GM11168 (cell line): Measurements from ENCODE around the gene NLGN2.

ENCODE experiments used
- in situ Hi-C: fragments of 300-500 bp; cut with MboI; formaldehyde crosslinking; loops from one replicate; pipeline ENCODE4 v1.12.0; 2022; ENCODE audit warnings: low sequenced_read_pairs; ENCODE audit not compliant: unreplicated experiment

Gene NLGN2

GRCh38 chr17:7391307-7391706, 16.3 kb upstream of the NLGN2 start:
- in situ Hi-C loops = no loop called here

GRCh38 chr17:7392696-7393612, 14.7 kb upstream of the NLGN2 start:
- in situ Hi-C loops = no loop called here

GRCh38 chr17:7393613-7394451, 13.8 kb upstream of the NLGN2 start:
- in situ Hi-C loops = no loop called here

GRCh38 chr17:7394452-7395191, 13.0 kb upstream of the NLGN2 start, which contains the start of gene PLSCR3:
Gene PLSCR3, minus strand, starts transcription at chr17:7394525. Its CDS starts 415 bp downstream, at chr17:7394110.
- in situ Hi-C loops = no loop called here

- in situ Hi-C loops = no loop called here
Observed at GRCh38 chr17:7396147-7396546, 11.5 kb upstream of the NLGN2 start.

- in situ Hi-C loops = no loop called here
Observed at GRCh38 chr17:7398612-7399011, 9.0 kb upstream of the NLGN2 start.

GRCh38 chr17:7403043-7403726, 4.5 kb upstream of the NLGN2 start:
- in situ Hi-C loops = no loop called here

- in situ Hi-C loops = no loop called here
Observed at GRCh38 chr17:7403727-7403976, 4.0 kb upstream of the NLGN2 start.

GRCh38 chr17:7403977-7404736, 3.5 kb upstream of the NLGN2 start, which contains the start of gene TMEM256:
Gene TMEM256, minus strand, starts transcription at chr17:7404097. Its CDS starts 13 bp downstream, at chr17:7404084.
- in situ Hi-C loops = no loop called here

- in situ Hi-C loops = no loop called here
Observed at GRCh38 chr17:7404737-7405349, 2.8 kb upstream of the NLGN2 start.

GRCh38 chr17:7405350-7406234, 2.1 kb upstream of the NLGN2 start:
- in situ Hi-C loops = no loop called here

GRCh38 chr17:7406235-7406825, 1.3 kb upstream of the NLGN2 start:
- in situ Hi-C loops = no loop called here

- in situ Hi-C loops = no loop called here
Observed at GRCh38 chr17:7407082-7407481, 563 bp upstream of the NLGN2 start.

- in situ Hi-C loops = no loop called here
Observed at GRCh38 chr17:7408252-7408727, 645 bp downstream of the NLGN2 start.

GRCh38 chr17:7408863-7409262, 1.2 kb downstream of the NLGN2 start:
- in situ Hi-C loops = no loop called here

GRCh38 chr17:7409716-7410115, 2.1 kb downstream of the NLGN2 start:
- in situ Hi-C loops = no loop called here

- in situ Hi-C loops = no loop called here
Observed at GRCh38 chr17:7410634-7411426, 3.2 kb downstream of the NLGN2 start.
